ENCODE measurements around the gene TMIGD1. TPM values are rescaled to one million over a fixed set of nuclear protein-coding genes. Genes with fewer than 3 reads are reported as not detected.

TMIGD1 gene
- total and polyA plus RNA-seq, 2 donors, result not detected

- no peaks in the 10 kb centered on the region for H3K27me3 ChIP-seq (ENCODE audit: control insufficient read depth in 2 of 2, insufficient read depth in 1 of 2, low read length in 1 of 2)
- no peaks in the 10 kb centered on the region for H3K4me1 ChIP-seq (ENCODE audit: control insufficient read depth in 2 of 2, insufficient read depth in 2 of 2, low read length in 2 of 2)
- peaks cover 0 to 7% of the 10 kb centered on the region in 2 donors for H3K9me3 ChIP-seq (ENCODE audit: control insufficient read depth in 2 of 2, insufficient read depth in 1 of 2, low read length in 1 of 2)
- DNase-seq (ENCODE audit: low read depth in 6 of 9, low spot score in 9 of 9), result no peak
- H3K36me3 ChIP-seq (ENCODE audit: control insufficient read depth in 2 of 2, insufficient read depth in 2 of 2, low read length in 1 of 2), result no peaks in the 10 kb centered on the region
- no peak overlapping the region for H3K4me3 ChIP-seq (ENCODE audit: low read length in 2 of 2)
- no peak overlapping the region for H3K27ac ChIP-seq (ENCODE audit: low read depth in 1 of 2, low read length in 1 of 2)
- WGBS, result 96% methylated on average over 3 of the region's 3 CpGs
These were observed 31.6 kb downstream of the TMIGD1 start for GRCh38 chr17:30302241-30302640.

DNA sequence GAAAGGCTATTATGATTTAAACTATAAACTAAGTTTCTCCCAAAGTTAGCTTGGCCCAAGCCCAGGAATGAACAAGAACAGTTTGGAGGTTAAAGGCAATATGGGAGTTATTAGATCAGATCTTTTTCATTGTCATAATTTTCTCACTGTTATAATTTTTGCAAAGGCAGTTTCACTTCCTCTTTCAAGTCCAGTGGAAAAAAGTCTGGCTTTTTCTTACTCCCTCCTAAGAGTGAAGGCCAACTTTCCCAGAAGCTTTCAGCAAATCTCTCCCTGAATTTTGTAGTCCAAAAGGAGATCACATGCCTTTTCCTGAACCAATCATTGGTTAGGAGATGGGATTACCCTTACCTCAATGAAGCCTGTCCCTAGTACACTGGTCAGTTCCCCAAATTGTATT lies 33.0 kb downstream of the TMIGD1 start:
- Histone ChIP-seq H3K4me3 (ENCODE audit: low read length in 2 of 2) (no peak overlapping the region), H3K9me3 (ENCODE audit: control insufficient read depth in 2 of 2, insufficient read depth in 1 of 2, low read length in 1 of 2) (peaks cover 0 to 12% of the 10 kb centered on the region in 2 donors), H3K27ac (ENCODE audit: low read depth in 1 of 2, low read length in 1 of 2) (no peak overlapping the region), H3K27me3 (ENCODE audit: control insufficient read depth in 2 of 2, insufficient read depth in 1 of 2, low read length in 1 of 2) (no peaks in the 10 kb centered on the region), H3K36me3 (ENCODE audit: control insufficient read depth in 2 of 2, insufficient read depth in 2 of 2, low read length in 1 of 2) (no peaks in the 10 kb centered on the region), H3K4me1 (ENCODE audit: control insufficient read depth in 2 of 2, insufficient read depth in 2 of 2, low read length in 2 of 2) (no peaks in the 10 kb centered on the region)
- no peak for DNase-seq (ENCODE audit: low read depth in 6 of 9, low spot score in 9 of 9)

- no peak overlapping the region for H3K27ac ChIP-seq (ENCODE audit: low read depth in 1 of 2, low read length in 1 of 2)
- 90% methylated on average over 1 of the region's 1 CpG for WGBS
- no peak for DNase-seq (ENCODE audit: low read depth in 6 of 9, low spot score in 9 of 9)
- no peaks in the 10 kb centered on the region for H3K27me3 ChIP-seq (ENCODE audit: control insufficient read depth in 2 of 2, insufficient read depth in 1 of 2, low read length in 1 of 2)
- H3K4me1 ChIP-seq (ENCODE audit: control insufficient read depth in 2 of 2, insufficient read depth in 2 of 2, low read length in 2 of 2), result no peaks in the 10 kb centered on the region
- H3K36me3 ChIP-seq (ENCODE audit: control insufficient read depth in 2 of 2, insufficient read depth in 2 of 2, low read length in 1 of 2), result no peaks in the 10 kb centered on the region
- H3K4me3 ChIP-seq (ENCODE audit: low read length in 2 of 2), result no peak overlapping the region
- H3K9me3 ChIP-seq (ENCODE audit: control insufficient read depth in 2 of 2, insufficient read depth in 1 of 2, low read length in 1 of 2), result peaks cover 0 to 12% of the 10 kb centered on the region in 2 donors
These were observed 34.9 kb downstream of the TMIGD1 start for GRCh38 chr17:30299000-30299399.

DNA sequence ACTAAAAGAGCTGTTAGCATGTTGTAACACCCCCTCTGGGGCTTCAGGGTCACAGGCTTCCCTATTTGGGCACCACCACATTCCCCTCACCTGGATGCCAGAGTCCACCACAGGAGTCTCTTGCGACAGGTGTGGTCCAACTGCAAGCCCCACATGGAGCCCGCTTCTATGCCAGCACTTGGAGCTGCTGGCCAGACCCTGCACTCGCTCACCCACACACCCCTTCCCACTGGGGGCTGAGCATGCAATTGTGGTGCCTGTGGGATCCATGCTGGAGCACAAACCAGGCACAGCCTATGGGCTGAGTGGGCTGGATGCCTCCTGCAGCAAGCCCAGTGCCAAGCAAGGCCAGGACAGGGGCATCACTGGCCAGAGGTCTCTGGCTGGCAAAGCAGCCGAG lies 36.1 kb downstream of the TMIGD1 start:
- no peaks in the 10 kb centered on the region for H3K27me3 ChIP-seq (ENCODE audit: control insufficient read depth in 2 of 2, insufficient read depth in 1 of 2, low read length in 1 of 2)
- WGBS, result 97% methylated on average over 4 of the region's 4 CpGs
- H3K4me1 ChIP-seq (ENCODE audit: control insufficient read depth in 2 of 2, insufficient read depth in 2 of 2, low read length in 2 of 2), result no peaks in the 10 kb centered on the region
- no peak for DNase-seq (ENCODE audit: low read depth in 6 of 9, low spot score in 9 of 9)
- no peak overlapping the region for H3K27ac ChIP-seq (ENCODE audit: low read depth in 1 of 2, low read length in 1 of 2)
- H3K36me3 ChIP-seq (ENCODE audit: control insufficient read depth in 2 of 2, insufficient read depth in 2 of 2, low read length in 1 of 2), result no peaks in the 10 kb centered on the region
- H3K4me3 ChIP-seq (ENCODE audit: low read length in 2 of 2), result no peak overlapping the region
- peaks cover 0 to 12% of the 10 kb centered on the region in 2 donors for H3K9me3 ChIP-seq (ENCODE audit: control insufficient read depth in 2 of 2, insufficient read depth in 1 of 2, low read length in 1 of 2)

GRCh38 chr17:30296499-30297080 lies 37.3 kb downstream of the TMIGD1 start:
- H3K27ac ChIP-seq (ENCODE audit: low read depth in 1 of 2, low read length in 1 of 2), result no peak overlapping the region
- H3K27me3 ChIP-seq (ENCODE audit: control insufficient read depth in 2 of 2, insufficient read depth in 1 of 2, low read length in 1 of 2), result peaks cover 0 to 6% of the 10 kb centered on the region in 2 donors
- H3K36me3 ChIP-seq (ENCODE audit: control insufficient read depth in 2 of 2, insufficient read depth in 2 of 2, low read length in 1 of 2), result no peaks in the 10 kb centered on the region
- DNase-seq (ENCODE audit: low read depth in 6 of 9, low spot score in 9 of 9), result no peak
- peaks cover 0 to 12% of the 10 kb centered on the region in 2 donors for H3K9me3 ChIP-seq (ENCODE audit: control insufficient read depth in 2 of 2, insufficient read depth in 1 of 2, low read length in 1 of 2)
- H3K4me3 ChIP-seq (ENCODE audit: low read length in 2 of 2), result no peak overlapping the region
- 81% methylated on average over 5 of the region's 5 CpGs for WGBS
- H3K4me1 ChIP-seq (ENCODE audit: control insufficient read depth in 2 of 2, insufficient read depth in 2 of 2, low read length in 2 of 2), result peaks cover 3 to 5% of the 10 kb centered on the region in 2 donors

- Histone ChIP-seq H3K27ac (ENCODE audit: low read depth in 1 of 2, low read length in 1 of 2) (peak overlapping the region in 1 of 2 donors; percentile 33), H3K4me1 (ENCODE audit: control insufficient read depth in 2 of 2, insufficient read depth in 2 of 2, low read length in 2 of 2) (peaks cover 8 to 16% of the 10 kb centered on the region in 2 donors), H3K36me3 (ENCODE audit: control insufficient read depth in 2 of 2, insufficient read depth in 2 of 2, low read length in 1 of 2) (peaks cover 0 to 10% of the 10 kb centered on the region in 2 donors), H3K9me3 (ENCODE audit: control insufficient read depth in 2 of 2, insufficient read depth in 1 of 2, low read length in 1 of 2) (peaks cover 0 to 6% of the 10 kb centered on the region in 2 donors), H3K4me3 (ENCODE audit: low read length in 2 of 2) (peak overlapping the region; percentile 90 to 91), H3K27me3 (ENCODE audit: control insufficient read depth in 2 of 2, insufficient read depth in 1 of 2, low read length in 1 of 2) (peaks cover 0 to 6% of the 10 kb centered on the region in 2 donors)
- WGBS, result 39% methylated on average over 17 of the region's 17 CpGs
- DNase-seq (ENCODE audit: low read depth in 6 of 9, low spot score in 9 of 9), result peak in 3 of 9 donors; percentile 5 to 23 (median 7)
These were observed 41.5 kb downstream of the TMIGD1 start for GRCh38 chr17:30292286-30292858.

- Histone ChIP-seq H3K9me3 (ENCODE audit: control insufficient read depth in 2 of 2, insufficient read depth in 1 of 2, low read length in 1 of 2) (no peaks in the 10 kb centered on the region), H3K27me3 (ENCODE audit: control insufficient read depth in 2 of 2, insufficient read depth in 1 of 2, low read length in 1 of 2) (peaks cover 0 to 6% of the 10 kb centered on the region in 2 donors), H3K27ac (ENCODE audit: low read depth in 1 of 2, low read length in 1 of 2) (peak within 1 kb of the TSS; percentile 19 to 33), H3K4me1 (ENCODE audit: control insufficient read depth in 2 of 2, insufficient read depth in 2 of 2, low read length in 2 of 2) (peaks cover 8 to 16% of the 10 kb centered on the region in 2 donors), H3K4me3 (ENCODE audit: low read length in 2 of 2) (peak within 1 kb of the TSS; percentile 90 to 91), H3K36me3 (ENCODE audit: control insufficient read depth in 2 of 2, insufficient read depth in 2 of 2, low read length in 1 of 2) (peaks cover 4 to 16% of the 10 kb centered on the region in 2 donors)
- DNase-seq (ENCODE audit: low read depth in 6 of 9, low spot score in 9 of 9), result peak; percentile 43 to 88 (median 59)
- WGBS, result under 1% methylated on average over 89 of the region's 89 CpGs
These were observed 42.1 kb downstream of the TMIGD1 start, which contains the start of gene BLMH for GRCh38 chr17:30291543-30292285. TSS of gene BLMH (minus strand) at chr17:30291944. CDS start at chr17:30291819, 125 bp downstream.

DNA sequence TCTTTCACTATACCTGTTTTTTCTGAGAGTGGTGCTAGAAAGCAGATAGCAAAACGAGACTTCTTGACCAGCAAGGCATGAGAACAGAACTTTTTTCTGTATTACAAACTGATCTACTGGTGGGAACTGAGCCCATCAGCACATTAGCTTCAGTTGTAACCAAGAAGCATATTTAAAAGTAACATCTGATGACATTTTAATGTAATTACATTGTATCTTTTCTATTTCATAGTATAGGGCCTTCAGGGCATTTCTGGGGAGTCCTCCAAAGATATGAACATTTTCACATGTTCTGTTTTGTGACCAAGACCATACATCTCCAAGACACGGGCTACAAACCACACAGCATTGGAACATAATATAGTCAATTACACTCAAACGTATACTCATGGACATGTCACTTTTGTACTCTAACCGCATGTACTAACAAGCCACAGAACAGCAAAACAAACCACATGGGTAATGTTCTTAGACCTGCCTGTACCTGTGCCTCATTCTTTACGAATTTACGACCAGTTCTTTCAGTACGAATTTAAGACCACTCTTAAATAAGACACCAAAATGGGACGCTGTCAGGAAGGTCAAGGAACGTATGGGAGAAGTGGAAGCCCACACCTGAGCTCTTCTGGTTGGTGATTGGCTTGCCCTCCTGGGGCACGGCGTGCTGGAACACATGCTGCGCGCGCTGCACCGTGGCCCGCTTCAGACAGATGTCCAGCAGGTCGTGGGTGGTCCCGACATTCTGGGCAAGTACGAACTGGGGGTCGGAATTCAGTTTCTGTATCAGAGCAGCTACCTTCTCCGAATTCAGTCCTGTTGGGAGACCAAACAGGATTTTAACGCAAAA lies 42.9 kb downstream of the TMIGD1 start:
- Histone ChIP-seq H3K36me3 (ENCODE audit: control insufficient read depth in 2 of 2, insufficient read depth in 2 of 2, low read length in 1 of 2) (peaks cover 8 to 23% of the 10 kb centered on the region in 2 donors), H3K9me3 (ENCODE audit: control insufficient read depth in 2 of 2, insufficient read depth in 1 of 2, low read length in 1 of 2) (no peaks in the 10 kb centered on the region), H3K4me1 (ENCODE audit: control insufficient read depth in 2 of 2, insufficient read depth in 2 of 2, low read length in 2 of 2) (peaks cover 8 to 16% of the 10 kb centered on the region in 2 donors), H3K27me3 (ENCODE audit: control insufficient read depth in 2 of 2, insufficient read depth in 1 of 2, low read length in 1 of 2) (peaks cover 0 to 6% of the 10 kb centered on the region in 2 donors), H3K27ac (ENCODE audit: low read depth in 1 of 2, low read length in 1 of 2) (no peak overlapping the region), H3K4me3 (ENCODE audit: low read length in 2 of 2) (peak overlapping the region; percentile 90 to 91)
- DNase-seq (ENCODE audit: low read depth in 6 of 9, low spot score in 9 of 9), result peak in 4 of 9 donors; percentile 8 to 21 (median 16)
- WGBS, result 5% methylated on average over 22 of the region's 22 CpGs

Data from thymus (tissue), 11 donors.